Peyer's patch (tissue), 4 donors: Measurements from ENCODE around the gene ATP8B4.

Source experiments
- CTCF ChIP-seq, 6 experiments: fragments of 450-650 bp in 4 of 6; fragments of 200-600 bp in 2 of 6; sonication (generic) in 1 of 6; IDR thresholded peaks; one replicate each; pipeline ENCODE4 v1.5.1; 2017 to 2019; ENCODE audit warnings: antibody characterized with exemption in 6 of 6, mild to moderate bottlenecking in 3 of 6, moderate library complexity in 1 of 6
- POLR2A ChIP-seq, 2 donors: fragments of 450-650 bp; IDR thresholded peaks; one replicate each; pipeline ENCODE4 v1.5.1; 2017; ENCODE audit warnings: antibody characterized with exemption in 2 of 2, mild to moderate bottlenecking in 2 of 2, moderate library complexity in 2 of 2

DNA sequence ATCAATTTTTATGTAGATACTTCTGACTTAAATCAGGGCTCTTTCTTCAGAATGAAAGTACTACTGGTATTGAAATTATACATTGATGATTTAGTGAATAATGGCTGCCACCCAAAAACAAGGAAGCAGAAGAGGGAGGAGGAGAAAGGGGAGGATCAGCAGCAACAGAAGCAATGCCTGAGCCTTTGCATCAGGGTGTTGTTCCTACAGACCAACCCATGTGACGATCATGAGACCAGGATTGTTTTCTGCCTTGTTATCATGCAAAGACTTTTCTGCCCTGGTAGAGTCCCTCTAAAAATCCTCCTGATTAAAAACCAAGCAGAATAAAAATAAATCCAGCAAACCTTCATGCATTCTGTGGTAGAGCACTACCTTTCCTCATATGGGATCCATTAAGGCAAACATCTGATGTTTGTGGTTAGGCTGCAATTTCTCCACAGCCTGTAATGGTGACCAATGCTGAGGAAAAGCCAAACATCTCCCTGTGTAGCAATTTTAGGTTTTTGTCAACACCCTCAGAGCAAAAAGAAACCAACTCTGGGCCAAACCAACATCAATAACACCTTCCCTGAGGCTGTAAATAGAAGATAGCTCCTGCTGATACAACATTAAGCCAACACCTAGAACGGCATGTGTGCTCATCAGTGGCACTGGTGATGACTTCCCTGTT, 191.7 kb downstream of the ATP8B4 start:
- TF ChIP-seq CTCF (IDR thresholded peaks at IDR 0.05), result no peak
- TF ChIP-seq POLR2A (IDR thresholded peaks at IDR 0.05), result no peak
